A673 (cell line): ENCODE data around the gene TAC3.

Source experiments
- CTCF ChIP-seq: fragments of 300-800, 200-600 bp; sonication (generic); conservative IDR thresholded peaks from 2 replicates; pipeline ENCODE4 v1.5.1; 2017; ENCODE audit warnings: low read depth, mild to moderate bottlenecking, antibody characterized with exemption, low read length, moderate library complexity, mixed read lengths
- EZH2 ChIP-seq: fragments of 200-600 bp; sonication (generic); IDR thresholded peaks from 2 replicates; pipeline ENCODE4 v1.6.1; 2017; ENCODE audit warnings: borderline replicate concordance, low read depth, mild to moderate bottlenecking, mixed read lengths, antibody characterized with exemption, low read length; ENCODE audit not compliant: poor library complexity, severe bottlenecking

- no peak for TF ChIP-seq CTCF
- no peak for TF ChIP-seq EZH2
Measured at GRCh38 chr12:56999456-56999855, 16.9 kb downstream of the TAC3 start.
